Smooth muscle cell (in vitro differentiated cells): ENCODE results near the gene PRKG1. TPM values are rescaled to one million over a fixed set of nuclear protein-coding genes. Genes with fewer than 3 reads are reported as not detected.

Experiments used
- DNase-seq: peaks from one replicate; lab custom pipeline; 2025; ENCODE audit not compliant: unreplicated experiment; lab: John Stamatoyannopoulos, UW
- H2AFZ ChIP-seq: fragments of 200-600 bp; sonication (generic); 2 replicates; pipeline ENCODE4 v1.6.0; 2016; ENCODE audit warnings: antibody characterized with exemption, low read depth, mild to moderate bottlenecking
- H3F3A ChIP-seq: fragments of 200-600 bp; sonication (generic); 2 replicates; pipeline ENCODE4 v1.6.0; 2017; ENCODE audit warnings: antibody characterized with exemption, low read depth
- H3K27ac ChIP-seq: fragments of 200-600 bp; sonication (generic); 2 replicates; pipeline ENCODE4 v1.5.1; 2016; ENCODE audit warnings: low read depth, mild to moderate bottlenecking
- H3K27me3 ChIP-seq: fragments of 200-600 bp; sonication (generic); 2 replicates; pipeline ENCODE4 v1.6.1; 2016; ENCODE audit warnings: low read depth, mild to moderate bottlenecking
- H3K36me3 ChIP-seq: fragments of 200-600 bp; sonication (generic); 2 replicates; pipeline ENCODE4 v1.5.1; 2016; ENCODE audit warnings: low read depth
- H3K4me1 ChIP-seq: fragments of 200-600 bp; sonication (generic); 2 replicates; pipeline ENCODE4 v1.5.1; 2016; ENCODE audit warnings: low read depth
- H3K4me2 ChIP-seq: fragments of 200-600 bp; sonication (generic); 2 replicates; pipeline ENCODE4 v1.6.0; 2016; ENCODE audit warnings: mild to moderate bottlenecking
- H3K4me3 ChIP-seq: fragments of 200-600 bp; sonication (generic); 2 replicates; pipeline ENCODE4 v1.5.1; 2016; ENCODE audit warnings: mild to moderate bottlenecking
- H3K79me2 ChIP-seq: fragments of 200-600 bp; sonication (generic); 2 replicates; pipeline ENCODE4 v1.6.0; 2016; ENCODE audit warnings: low read depth, mild to moderate bottlenecking
- H3K9ac ChIP-seq: fragments of 200-600 bp; sonication (generic); 2 replicates; pipeline ENCODE4 v1.6.0; 2016; ENCODE audit warnings: low read depth
- H3K9me3 ChIP-seq: fragments of 200-600 bp; sonication (generic); replicated peaks from 2 replicates; pipeline ENCODE4 v1.5.1; 2016; ENCODE audit warnings: low read depth
- H4K20me1 ChIP-seq: fragments of 200-600 bp; sonication (generic); 2 replicates; pipeline ENCODE4 v1.6.0; 2016; ENCODE audit warnings: low read depth
- WGBS: methylation state at CpG from one replicate; pipeline ENCODE4 v1.1.7; 2016; ENCODE audit warnings: low lambda C conversion rate; 5-methylcytosine and 5-hydroxymethylcytosine counted together
- polyA plus RNA-seq: library from polyadenylated mRNA; unstranded; fragments of >200 nt; fragmentation: Nextera tagmentation; extraction: Ambion mirVana; gene quantifications from 2 replicates; pipeline ENCODE4 v1.2.1, GENCODE V29; 2016
- total RNA-seq: library from RNA; depleted of rRNA; stranded (reverse); fragments of >200 nt; gene quantifications from 2 replicates; pipeline ENCODE4 v1.2.3, GENCODE V29; 2014
- TF ChIP-seq, protein P1 (sequence below): fragments of 200-600 bp; sonication (generic); IDR thresholded peaks from 2 replicates; pipeline ENCODE4 v1.5.1; 2017; ENCODE audit warnings: borderline replicate concordance, mild to moderate bottlenecking, antibody characterized with exemption; ENCODE audit not compliant: insufficient read depth, poor library complexity, severe bottlenecking

The PRKG1 gene
- total and polyA plus RNA-seq, 2 experiments from 2014 or later = 7.2 to 13.4 TPM

- WGBS = 88% methylated on average over 2 of the region's 2 CpGs
- Histone ChIP-seq H3F3A (no peaks in the 10 kb centered on the region), H3K27me3 (no peaks in the 10 kb centered on the region), H3K4me3 (no peak overlapping the region), H3K79me2 (no peaks in the 10 kb centered on the region), H3K4me1 (no peaks in the 10 kb centered on the region), H2AFZ (no peak overlapping the region), H3K27ac (no peak overlapping the region), H3K9me3 (no peaks in the 10 kb centered on the region), H3K9ac (no peak overlapping the region), H3K4me2 (no peak overlapping the region), H3K36me3 (no peaks in the 10 kb centered on the region), H4K20me1 (no peaks in the 10 kb centered on the region)
- DNase-seq = no peak
- TF ChIP-seq, protein P1, sequence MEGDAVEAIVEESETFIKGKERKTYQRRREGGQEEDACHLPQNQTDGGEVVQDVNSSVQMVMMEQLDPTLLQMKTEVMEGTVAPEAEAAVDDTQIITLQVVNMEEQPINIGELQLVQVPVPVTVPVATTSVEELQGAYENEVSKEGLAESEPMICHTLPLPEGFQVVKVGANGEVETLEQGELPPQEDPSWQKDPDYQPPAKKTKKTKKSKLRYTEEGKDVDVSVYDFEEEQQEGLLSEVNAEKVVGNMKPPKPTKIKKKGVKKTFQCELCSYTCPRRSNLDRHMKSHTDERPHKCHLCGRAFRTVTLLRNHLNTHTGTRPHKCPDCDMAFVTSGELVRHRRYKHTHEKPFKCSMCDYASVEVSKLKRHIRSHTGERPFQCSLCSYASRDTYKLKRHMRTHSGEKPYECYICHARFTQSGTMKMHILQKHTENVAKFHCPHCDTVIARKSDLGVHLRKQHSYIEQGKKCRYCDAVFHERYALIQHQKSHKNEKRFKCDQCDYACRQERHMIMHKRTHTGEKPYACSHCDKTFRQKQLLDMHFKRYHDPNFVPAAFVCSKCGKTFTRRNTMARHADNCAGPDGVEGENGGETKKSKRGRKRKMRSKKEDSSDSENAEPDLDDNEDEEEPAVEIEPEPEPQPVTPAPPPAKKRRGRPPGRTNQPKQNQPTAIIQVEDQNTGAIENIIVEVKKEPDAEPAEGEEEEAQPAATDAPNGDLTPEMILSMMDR = no peak
Observed at GRCh38 chr10:51188008-51188407, 113.7 kb downstream of the PRKG1 start.

GRCh38 chr10:51188866-51189265, 114.6 kb downstream of the PRKG1 start:
- H3K27ac ChIP-seq = no peak overlapping the region
- H3K4me1 ChIP-seq = no peaks in the 10 kb centered on the region
- H3K4me3 ChIP-seq = no peak overlapping the region
- TF ChIP-seq, protein P1 = no peak
- H3K9ac ChIP-seq = no peak overlapping the region
- H3K4me2 ChIP-seq = no peak overlapping the region
- H4K20me1 ChIP-seq = no peaks in the 10 kb centered on the region
- no peak for DNase-seq
- H2AFZ ChIP-seq = no peak overlapping the region
- no peaks in the 10 kb centered on the region for H3F3A ChIP-seq
- no peaks in the 10 kb centered on the region for H3K27me3 ChIP-seq
- 92% methylated on average over 2 of the region's 2 CpGs for WGBS
- no peaks in the 10 kb centered on the region for H3K79me2 ChIP-seq
- H3K9me3 ChIP-seq = no peaks in the 10 kb centered on the region
- no peaks in the 10 kb centered on the region for H3K36me3 ChIP-seq

DNA sequence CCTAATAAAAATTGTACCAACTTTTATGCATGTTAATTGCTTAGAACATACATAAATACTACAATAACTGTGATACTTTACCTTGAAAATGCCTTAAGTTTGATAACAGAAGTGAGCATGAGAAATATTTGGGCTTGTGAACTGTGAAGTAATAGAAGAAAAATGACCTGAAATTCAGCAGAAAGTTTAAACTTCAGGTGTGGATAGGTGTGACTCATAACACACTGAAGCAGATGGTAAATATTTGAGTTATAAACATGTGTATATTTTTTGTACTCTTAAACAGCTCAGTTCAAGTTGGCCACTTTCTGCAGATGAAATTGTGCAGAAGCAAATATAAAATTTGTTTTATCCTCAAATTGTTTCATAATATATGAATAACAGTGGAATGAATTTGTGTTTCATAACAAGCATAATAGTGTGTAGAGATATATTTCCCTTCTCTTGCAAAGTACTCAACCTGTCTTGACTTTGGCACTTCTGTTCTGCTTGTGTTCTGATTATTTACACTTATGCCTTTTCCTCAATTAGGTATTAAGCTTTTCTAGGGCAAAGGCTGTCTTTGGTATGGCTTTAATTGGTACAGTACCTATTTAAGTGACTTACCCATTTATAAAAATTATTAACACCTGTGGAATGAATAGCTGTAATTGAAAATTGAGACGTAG, 122.4 kb downstream of the PRKG1 start:
- DNase-seq = no peak
- no peak overlapping the region for H3K27ac ChIP-seq
- no peak overlapping the region for H2AFZ ChIP-seq
- TF ChIP-seq, protein P1 = no peak
- no peak overlapping the region for H3K4me2 ChIP-seq
- H3K4me1 ChIP-seq = no peaks in the 10 kb centered on the region
- H3K79me2 ChIP-seq = no peaks in the 10 kb centered on the region
- no peaks in the 10 kb centered on the region for H4K20me1 ChIP-seq
- H3K9ac ChIP-seq = no peak overlapping the region
- no peaks in the 10 kb centered on the region for H3K9me3 ChIP-seq
- no peaks in the 10 kb centered on the region for H3K27me3 ChIP-seq
- H3K36me3 ChIP-seq = no peaks in the 10 kb centered on the region
- no peaks in the 10 kb centered on the region for H3F3A ChIP-seq
- H3K4me3 ChIP-seq = no peak overlapping the region
- 94% methylated on average over 1 of the region's 1 CpG for WGBS

DNA sequence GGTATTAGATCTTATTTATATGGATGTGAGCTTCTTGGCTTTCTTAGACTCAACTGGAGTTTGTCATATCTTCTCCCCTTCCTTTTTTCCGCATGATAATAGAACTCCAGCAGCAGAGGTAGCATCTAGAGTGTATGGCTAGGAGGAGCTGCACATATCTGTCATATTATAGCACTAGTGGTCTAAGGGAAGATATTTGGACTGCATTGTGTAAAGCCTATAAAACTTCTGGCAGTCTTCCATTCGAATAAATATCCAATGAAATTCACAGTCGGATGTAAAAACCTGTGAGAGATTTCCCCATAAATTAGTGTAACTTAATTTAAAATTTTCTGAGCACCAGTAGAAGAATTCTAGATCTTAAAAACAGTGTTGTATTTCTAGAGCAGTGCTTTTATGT, 123.9 kb downstream of the PRKG1 start:
- Histone ChIP-seq H3K36me3 (no peaks in the 10 kb centered on the region), H3K4me2 (no peak overlapping the region), H2AFZ (no peak overlapping the region), H3K79me2 (no peaks in the 10 kb centered on the region), H3K9me3 (no peaks in the 10 kb centered on the region), H3K9ac (no peak overlapping the region), H3K4me3 (no peak overlapping the region), H3F3A (no peaks in the 10 kb centered on the region), H3K4me1 (no peaks in the 10 kb centered on the region), H4K20me1 (peaks cover 4% of the 10 kb centered on the region), H3K27me3 (no peaks in the 10 kb centered on the region), H3K27ac (no peak overlapping the region)
- DNase-seq = no peak
- TF ChIP-seq, protein P1 = no peak
- 89% methylated on average over 3 of the region's 3 CpGs for WGBS
